Smooth muscle cell of the pulmonary artery (primary cell): ENCODE data around the gene ATP6V0A4. TPM values are rescaled to one million over a fixed set of nuclear protein-coding genes. Genes with fewer than 3 reads are reported as not detected.

Experiments
- total RNA-seq: library from RNA; depleted of rRNA; stranded (reverse); fragments of >200 nt; gene quantifications from 2 replicates; pipeline ENCODE4 v1.2.3, GENCODE V29; 2014

The ATP6V0A4 gene
- total RNA-seq = 0.10 TPM in 1 of 2 replicates, not detected in the other

GRCh38 chr7:138797715-138798320 lies at the start of gene ATP6V0A4, which contains the start of gene TMEM213:
Gene ATP6V0A4, minus strand, starts transcription at chr7:138798196. Its CDS starts 26,949 bp downstream, at chr7:138771247.
Gene TMEM213, plus strand, starts transcription at chr7:138797994. Its CDS starts 111 bp downstream, at chr7:138798105.

GRCh38 chr7:138700857-138701536 lies 97.0 kb downstream of the ATP6V0A4 start, which contains the start of gene SVOPL:
Gene SVOPL, minus strand, starts transcription at chr7:138701362. Its CDS starts 22,317 bp downstream, at chr7:138679045.

Other genes with a start within 250 kb of the ATP6V0A4 start
- not detected in 2 replicates for gene SVOPL, start 96.8 kb downstream of the ATP6V0A4 start, total RNA-seq
- gene TMEM213, start 202 bp downstream of the ATP6V0A4 start, total RNA-seq = not detected in 2 replicates
- gene KIAA1549, start 183.2 kb upstream of the ATP6V0A4 start, total RNA-seq = 0.85 and 1.6 TPM in 2 replicates
- gene ZC3HAV1L, start 237.8 kb upstream of the ATP6V0A4 start, total RNA-seq = 17.9 and 23.7 TPM in 2 replicates